Activated T-helper 9 cell treated with anti-CD3 and anti-CD28 coated beads, Interleukin-2, amount 50 U/mL, for 16 hours (primary cell): ENCODE measurements around the gene VPS39.

ENCODE experiments used
- DNase-seq: peaks from one replicate; pipeline ENCODE4 v3.0.0-alpha.2; 2020; ENCODE audit warnings: low read depth

The VPS39 gene

GRCh38 chr15:42130246-42130986 is 77.7 kb downstream of the VPS39 start:
- DNase-seq = no peak

- DNase-seq = no peak
Observed at GRCh38 chr15:42129364-42129763, 78.7 kb downstream of the VPS39 start.

GRCh38 chr15:42128476-42128875 is 79.6 kb downstream of the VPS39 start:
- no peak for DNase-seq

- DNase-seq = no peak
Observed at GRCh38 chr15:42123546-42123945, 84.6 kb downstream of the VPS39 start.

- no peak for DNase-seq
Observed at GRCh38 chr15:42121682-42122081, 86.4 kb downstream of the VPS39 start.

GRCh38 chr15:42121021-42121420 is 87.1 kb downstream of the VPS39 start:
- no peak for DNase-seq

- no peak for DNase-seq
Observed at GRCh38 chr15:42120285-42120684, 87.8 kb downstream of the VPS39 start.

- DNase-seq = no peak
Observed at GRCh38 chr15:42119446-42119760, 88.7 kb downstream of the VPS39 start.

GRCh38 chr15:42118650-42119445 is 89.3 kb downstream of the VPS39 start:
- DNase-seq = no peak

- DNase-seq = no peak
Observed at GRCh38 chr15:42111924-42112323, 96.2 kb downstream of the VPS39 start.

- no peak for DNase-seq
Observed at GRCh38 chr15:42110367-42110766, 97.7 kb downstream of the VPS39 start.

GRCh38 chr15:42108806-42109205 is 99.3 kb downstream of the VPS39 start:
- no peak for DNase-seq
